Mammary microvascular endothelial cell (primary cell): ENCODE measurements around the gene SLC4A8. TPM values are rescaled to one million over a fixed set of nuclear protein-coding genes. Genes with fewer than 3 reads are reported as not detected.

Source experiments
- total RNA-seq: library from RNA; depleted of rRNA; stranded (reverse); fragments of >200 nt; gene quantifications from 2 replicates; pipeline ENCODE4 v1.2.3, GENCODE V29; 2015

The SLC4A8 gene
- total RNA-seq, result 1.2 and 1.9 TPM in 2 replicates

DNA sequence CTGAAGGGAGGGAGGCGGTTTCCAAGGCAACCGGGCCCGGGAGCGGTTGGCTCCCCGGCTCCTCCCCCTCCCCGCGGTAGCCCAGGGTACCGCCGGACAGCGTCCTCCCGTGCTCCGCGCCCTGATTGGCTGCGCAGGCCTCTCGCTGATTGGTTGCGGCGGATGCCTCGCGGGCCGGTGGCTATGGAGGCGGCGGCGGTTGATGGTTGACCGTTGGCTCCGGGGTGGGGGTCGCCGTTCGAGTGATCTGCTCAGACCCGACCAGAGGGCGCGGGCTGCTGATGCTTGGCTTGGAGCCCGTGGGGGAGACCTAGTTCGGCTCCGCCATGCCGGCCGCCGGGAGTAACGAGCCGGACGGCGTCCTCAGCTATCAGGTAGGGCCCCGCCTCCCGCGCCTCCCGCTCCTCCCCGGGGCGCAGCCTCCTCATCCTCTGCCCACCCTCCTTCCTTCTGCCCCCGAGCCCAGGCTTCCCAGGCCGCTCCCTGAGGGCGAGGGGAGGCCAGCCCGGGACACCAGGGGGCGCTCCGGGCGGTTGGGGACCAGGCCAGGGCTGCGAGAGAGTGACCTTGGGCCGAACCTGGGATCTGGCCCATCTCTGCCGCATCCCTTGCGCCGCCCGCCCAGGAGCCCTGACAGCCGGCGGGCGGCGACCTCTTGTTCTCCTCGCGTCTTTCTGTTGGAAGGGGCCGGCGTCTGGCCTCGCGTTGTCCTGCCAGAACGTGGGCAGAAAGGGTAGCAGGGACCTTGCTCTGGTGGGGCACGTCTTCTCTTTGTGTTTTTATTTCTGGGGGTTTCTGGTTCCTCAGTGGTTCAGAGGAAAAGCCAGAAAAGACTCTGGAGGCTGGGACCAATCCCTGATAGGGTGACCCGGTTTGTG lies at the start of gene SLC4A8:
TSS of gene SLC4A8 (plus strand) at position 170 of the 878 bp plus-strand sequence. CDS start at position 327, 157 bp downstream.

DNA sequence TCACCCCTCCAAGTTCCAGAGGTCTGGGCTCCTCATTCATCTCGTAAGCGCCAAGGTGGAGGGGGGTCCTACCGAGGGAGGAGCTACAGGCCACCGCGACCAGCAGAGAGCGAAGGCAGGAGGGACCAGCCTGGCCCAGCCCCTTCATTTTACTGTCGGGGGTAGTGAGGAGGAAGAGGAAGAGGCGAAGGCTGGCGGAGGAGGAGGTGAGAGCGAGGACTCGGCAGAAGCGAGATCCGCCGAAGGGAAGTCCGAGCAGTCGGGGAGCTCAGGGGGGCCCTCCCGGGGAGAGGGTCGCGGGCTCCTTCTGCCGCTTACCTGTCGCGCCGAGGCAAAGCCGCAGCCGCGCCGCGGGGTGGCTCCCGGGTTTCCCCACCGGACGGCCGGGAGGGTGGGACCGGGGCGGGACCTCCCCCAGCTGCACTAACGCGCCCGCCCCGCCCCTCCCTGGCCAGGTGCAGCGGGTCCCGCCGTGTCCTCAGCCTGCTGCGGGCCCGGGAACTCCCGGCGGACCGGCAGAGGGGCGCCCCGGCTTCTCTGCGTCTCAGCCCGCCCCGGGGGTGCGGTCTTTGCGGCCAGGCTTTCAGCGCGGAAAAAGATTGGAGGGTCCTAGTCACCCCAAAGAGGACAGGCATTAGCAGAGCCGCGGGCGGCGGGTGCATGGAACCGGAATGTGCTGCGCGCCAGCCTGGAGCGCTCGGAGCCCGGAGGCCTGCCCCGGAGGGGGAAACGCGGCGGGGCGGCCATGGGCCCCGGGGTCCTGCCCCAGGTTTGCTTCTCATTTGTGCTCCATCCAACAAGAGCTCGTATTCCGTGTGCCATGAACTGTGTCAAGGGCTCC lies 33.1 kb upstream of the SLC4A8 start, which contains the start of gene GALNT6:
TSS of gene GALNT6 (minus strand) at position 124 of the 841 bp plus-strand sequence. CDS start 11,625 bp downstream, outside the sequence.

Other genes with a start within 250 kb of the SLC4A8 start
- 1.5 and 1.9 TPM in 2 replicates for gene POU6F1, start 206.8 kb upstream of the SLC4A8 start, total RNA-seq
- 210 and 217 TPM in 2 replicates for gene DAZAP2, start 186.0 kb upstream of the SLC4A8 start, total RNA-seq
- 36.0 and 40.8 TPM in 2 replicates for gene SMAGP, start 154.4 kb upstream of the SLC4A8 start, total RNA-seq
- gene BIN2, start 100.7 kb upstream of the SLC4A8 start, total RNA-seq, result not detected in 2 replicates
- not detected in 2 replicates for gene CELA1, start 78.2 kb upstream of the SLC4A8 start, total RNA-seq
- gene GALNT6, start 33.4 kb upstream of the SLC4A8 start, total RNA-seq, result 64.8 and 94.2 TPM in 2 replicates
- gene SCN8A, start 166.4 kb downstream of the SLC4A8 start, total RNA-seq, result 0.53 and 1.1 TPM in 2 replicates